ENCODE measurements around the gene EXOC6B.

- TF ChIP-seq, protein P1, sequence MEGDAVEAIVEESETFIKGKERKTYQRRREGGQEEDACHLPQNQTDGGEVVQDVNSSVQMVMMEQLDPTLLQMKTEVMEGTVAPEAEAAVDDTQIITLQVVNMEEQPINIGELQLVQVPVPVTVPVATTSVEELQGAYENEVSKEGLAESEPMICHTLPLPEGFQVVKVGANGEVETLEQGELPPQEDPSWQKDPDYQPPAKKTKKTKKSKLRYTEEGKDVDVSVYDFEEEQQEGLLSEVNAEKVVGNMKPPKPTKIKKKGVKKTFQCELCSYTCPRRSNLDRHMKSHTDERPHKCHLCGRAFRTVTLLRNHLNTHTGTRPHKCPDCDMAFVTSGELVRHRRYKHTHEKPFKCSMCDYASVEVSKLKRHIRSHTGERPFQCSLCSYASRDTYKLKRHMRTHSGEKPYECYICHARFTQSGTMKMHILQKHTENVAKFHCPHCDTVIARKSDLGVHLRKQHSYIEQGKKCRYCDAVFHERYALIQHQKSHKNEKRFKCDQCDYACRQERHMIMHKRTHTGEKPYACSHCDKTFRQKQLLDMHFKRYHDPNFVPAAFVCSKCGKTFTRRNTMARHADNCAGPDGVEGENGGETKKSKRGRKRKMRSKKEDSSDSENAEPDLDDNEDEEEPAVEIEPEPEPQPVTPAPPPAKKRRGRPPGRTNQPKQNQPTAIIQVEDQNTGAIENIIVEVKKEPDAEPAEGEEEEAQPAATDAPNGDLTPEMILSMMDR (IDR thresholded peaks at IDR 0.05) = no peak
- TF ChIP-seq POLR2A (IDR thresholded peaks at IDR 0.05) (no peak), EP300 (IDR thresholded peaks at IDR 0.05) (no peak)
These were observed 394.1 kb downstream of the EXOC6B start for GRCh38 chr2:72431737-72432136.

All from stomach (tissue), 4 donors.